GM21786 (cell line): Measurements from ENCODE around the gene MYADML2.
A peak's percentile ranks its signal among the peaks of the same experiment; 100 is the strongest.

Source experiments
- ATAC-seq: cut with Tn5 transposase; IDR thresholded peaks from one replicate; pipeline ENCODE4 v1.9.1; 2021; ENCODE audit not compliant: unreplicated experiment

Gene MYADML2

DNA sequence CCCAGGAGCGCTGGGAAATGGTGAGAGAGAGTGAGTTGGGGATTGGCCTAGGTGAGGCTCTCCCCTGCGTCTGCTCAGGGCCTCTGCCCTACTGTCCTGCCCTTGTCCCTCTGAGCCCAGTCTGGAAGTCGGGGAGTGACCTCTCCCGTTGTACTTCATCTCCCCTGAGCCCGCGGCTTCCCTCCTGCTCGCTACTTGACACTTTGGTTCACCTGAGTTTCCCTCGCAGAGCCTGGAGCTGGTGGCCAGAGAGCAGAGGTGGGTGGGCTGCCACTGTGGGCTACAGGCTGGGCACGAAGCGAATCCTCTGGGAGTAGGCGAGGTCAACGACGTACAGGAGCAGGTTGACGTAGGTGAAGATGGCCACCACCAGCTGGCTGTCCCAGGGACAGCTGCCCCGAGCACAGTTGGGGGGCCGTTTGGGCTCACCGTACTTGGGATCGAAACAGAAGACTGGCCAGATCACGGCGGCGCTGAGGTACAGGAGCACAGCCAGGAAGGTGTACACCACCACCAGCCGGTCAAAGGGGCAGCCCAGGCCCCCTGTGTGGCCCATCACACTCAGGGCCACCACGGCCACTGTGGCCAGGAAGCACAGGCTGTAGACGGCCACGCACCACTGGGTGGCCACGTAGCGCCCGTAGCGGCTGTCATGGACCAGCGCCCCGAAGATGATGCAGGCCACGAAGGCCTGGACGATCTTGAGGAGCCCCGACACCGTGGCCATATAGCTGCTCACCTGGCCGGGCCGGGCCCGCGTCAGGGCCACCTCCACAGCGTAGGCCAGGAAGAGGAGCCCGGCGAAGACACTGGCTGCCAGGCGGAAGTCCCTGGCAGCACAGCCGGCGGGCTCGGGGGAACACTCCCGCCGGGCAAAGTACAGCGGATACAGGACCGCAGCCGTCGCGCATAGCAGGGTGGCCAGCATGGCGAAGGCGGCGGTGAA is 6.2 kb downstream of the MYADML2 start:
- ATAC-seq = no peak

DNA sequence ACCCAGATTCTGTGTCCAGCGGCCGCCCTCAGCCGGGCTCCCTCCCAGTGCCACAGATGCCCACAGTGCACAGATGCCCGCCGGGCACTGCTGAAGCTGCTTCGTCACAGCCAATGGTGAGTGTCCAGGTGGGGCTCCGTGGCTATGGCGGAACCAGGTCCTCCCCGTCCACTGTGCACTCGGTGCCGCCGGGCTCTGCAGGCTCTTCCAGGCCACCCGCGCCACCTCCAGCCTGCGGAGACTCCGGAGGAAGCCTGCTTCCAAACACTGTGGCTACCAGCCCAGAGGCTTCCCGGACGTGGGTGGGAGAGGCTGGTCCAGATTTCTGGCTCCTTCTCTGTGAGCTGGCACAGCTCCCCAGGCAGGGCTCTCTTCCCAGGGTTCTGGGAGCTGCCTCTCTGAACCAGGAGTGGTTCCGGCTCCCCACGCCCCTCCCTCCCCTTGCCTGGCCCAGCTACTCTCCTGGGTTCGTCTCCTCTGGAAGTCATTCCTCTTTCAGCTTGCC is 7.1 kb downstream of the MYADML2 start:
- ATAC-seq = no peak

DNA sequence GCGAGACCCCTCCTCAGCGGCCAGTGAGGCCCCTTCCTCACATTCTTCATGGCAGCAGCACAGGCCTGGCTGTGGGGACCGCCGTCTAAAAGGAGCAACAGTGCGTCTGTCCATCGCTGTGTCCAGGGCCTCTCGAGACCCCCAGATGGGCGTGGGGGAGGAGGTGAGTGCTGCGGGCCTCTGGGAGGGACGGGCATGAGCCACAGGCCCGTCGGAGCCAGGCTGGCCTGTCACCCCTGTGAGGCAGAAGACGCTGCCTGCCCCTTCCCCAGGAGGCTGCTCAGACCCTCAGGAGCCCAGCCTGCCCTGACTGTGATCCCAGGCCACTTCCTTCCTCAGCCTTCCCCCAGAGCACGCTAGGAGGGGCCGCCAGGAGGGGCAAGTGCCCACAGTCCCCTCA is 7.8 kb downstream of the MYADML2 start:
- no peak for ATAC-seq

DNA sequence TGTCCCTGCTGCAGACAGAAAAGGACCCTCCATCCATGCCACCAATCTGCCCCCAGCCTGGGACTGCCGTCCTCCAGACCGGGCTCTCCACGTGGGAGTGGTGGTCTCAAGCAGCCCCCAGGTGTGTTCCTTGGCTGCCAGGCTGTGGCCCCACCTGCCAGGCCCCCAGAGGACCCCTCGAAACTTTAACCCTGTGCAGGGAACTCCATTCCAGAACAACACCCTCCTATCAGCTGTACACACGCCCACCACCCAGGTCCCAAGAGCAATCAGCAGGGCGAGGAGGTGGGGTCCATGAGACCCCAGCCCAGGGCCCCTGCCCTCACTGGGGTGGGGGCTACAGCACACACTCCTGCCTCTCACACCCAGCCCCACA is 11.3 kb downstream of the MYADML2 start:
- no peak for ATAC-seq

DNA sequence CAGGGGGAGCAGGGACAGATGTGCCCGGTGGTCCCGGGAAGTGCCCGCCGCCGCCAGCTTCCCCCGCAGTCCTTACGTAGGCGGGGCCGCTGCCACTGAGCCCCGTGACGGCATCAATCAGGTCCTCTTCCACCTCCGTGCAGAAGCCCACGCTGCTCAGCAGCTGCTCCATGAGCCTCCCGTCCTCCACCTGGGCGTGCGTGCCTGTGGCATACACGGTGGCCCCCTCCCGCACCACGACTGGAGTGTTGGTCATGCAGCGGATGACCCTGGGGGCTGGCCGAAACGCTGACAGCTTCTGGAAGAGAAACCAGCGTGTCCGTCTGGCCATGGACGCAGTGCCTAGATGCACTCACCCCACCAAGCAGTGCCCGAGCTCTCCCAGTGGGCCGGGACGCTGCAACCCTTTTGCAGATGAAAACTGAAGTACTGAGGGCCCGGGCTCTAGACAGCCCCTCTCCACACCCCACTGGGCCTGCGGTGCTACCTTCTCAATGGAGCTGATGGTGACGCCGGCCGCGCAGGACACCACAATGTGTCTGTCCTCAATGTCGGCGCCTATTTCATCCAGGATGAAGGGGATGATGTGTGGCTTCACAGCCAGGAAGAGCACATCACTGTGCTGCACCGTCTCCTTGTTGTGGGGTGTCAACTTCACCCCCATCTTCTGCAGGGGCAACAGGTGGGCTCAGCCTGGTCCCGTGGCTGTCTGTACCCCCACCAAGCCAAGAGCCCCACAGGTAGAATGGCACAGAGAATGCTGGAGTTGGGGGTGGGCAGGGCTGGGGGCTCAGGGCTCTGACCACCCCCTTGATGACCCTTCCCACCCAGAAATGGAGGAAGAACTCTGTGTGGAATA is 12.0 kb downstream of the MYADML2 start:
- ATAC-seq = no peak

DNA sequence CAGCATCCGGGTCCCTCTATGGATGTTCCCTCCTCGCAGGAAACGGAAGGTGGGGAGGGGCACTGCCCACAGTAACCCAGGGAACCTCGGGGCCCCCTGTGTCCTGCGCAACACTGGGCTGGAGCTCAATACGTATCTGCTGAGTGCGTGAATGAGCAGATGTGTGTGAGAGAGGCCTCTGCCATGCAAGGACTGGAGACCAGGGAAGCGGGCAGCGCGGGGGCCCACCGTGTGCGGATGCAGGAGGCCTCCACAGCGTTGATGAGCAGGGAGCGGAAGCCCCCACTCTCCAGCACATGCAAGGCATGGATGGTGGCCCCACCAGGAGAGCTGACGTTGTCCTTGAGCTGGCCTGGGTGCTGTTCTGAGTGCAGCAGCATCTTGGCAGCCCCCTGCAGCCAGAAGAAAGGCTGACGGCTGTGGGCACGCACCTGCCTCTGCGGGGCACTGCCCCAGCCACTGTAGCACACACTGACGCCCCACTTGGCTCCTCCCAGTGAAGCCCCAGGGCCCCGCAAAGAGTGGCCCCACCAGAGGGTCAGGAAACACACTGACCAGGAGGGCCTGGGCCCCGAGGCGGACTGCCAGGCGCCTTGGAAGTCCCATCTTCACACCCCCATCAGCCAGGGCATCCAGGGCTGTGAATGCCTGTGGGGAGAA is 12.8 kb downstream of the MYADML2 start:
- no peak for ATAC-seq

DNA sequence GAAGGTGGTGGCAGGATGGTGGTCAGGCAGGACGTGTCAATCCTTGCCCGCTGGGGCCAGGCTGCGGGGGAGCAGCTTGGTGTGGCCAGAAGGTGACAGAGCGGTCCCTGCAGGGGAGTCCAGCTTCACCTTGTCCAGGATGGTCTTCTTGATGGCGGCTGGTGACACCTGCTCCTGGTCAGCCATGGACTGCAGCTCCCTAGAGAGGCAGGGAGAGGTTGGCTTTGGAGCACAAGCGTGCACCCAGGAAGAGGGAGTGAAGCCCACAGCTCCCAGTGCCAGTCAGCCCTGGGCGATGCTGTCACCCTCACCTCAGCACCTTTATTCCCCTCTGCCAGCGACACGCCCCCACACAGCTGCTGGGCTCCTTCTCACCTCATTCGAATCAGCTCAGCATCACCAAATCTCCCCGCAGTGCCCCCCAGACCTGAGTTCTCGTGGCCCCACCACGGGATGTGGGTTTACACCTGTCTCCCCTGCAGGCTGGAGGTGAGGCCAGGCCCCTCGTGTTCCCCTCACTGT is 13.8 kb downstream of the MYADML2 start:
- ATAC-seq = no peak

DNA sequence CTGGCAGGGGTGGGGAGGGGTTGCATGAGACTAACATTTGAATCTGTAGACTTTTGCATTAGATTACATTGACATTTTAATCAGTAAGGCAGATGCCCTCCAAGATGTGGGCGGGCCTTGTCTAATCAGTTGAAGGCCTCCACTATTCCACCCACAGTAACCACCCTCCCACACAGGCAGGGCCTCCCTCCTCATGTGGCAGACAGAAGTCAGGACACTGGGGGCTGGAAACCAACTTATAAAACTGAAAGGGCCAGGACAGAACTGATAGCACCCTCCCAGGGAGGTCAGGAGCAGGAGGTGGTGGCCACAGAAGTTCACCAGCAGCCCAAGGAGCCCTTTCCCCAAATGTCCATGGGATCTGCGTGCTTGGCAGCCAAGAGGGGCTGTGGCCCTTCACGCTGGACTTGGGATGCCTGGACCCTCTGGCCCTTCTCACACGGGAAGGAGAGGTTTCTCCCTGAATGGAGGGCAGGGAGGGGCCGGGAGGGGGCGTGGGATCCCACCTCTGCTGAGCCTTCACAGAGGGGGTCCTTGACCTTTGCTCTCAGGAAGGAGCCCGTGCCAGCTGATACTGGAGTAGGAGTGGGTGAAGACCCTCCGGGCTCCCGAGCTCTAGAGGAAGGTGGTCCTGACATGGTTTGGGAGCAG is 14.6 kb downstream of the MYADML2 start:
- no peak for ATAC-seq

DNA sequence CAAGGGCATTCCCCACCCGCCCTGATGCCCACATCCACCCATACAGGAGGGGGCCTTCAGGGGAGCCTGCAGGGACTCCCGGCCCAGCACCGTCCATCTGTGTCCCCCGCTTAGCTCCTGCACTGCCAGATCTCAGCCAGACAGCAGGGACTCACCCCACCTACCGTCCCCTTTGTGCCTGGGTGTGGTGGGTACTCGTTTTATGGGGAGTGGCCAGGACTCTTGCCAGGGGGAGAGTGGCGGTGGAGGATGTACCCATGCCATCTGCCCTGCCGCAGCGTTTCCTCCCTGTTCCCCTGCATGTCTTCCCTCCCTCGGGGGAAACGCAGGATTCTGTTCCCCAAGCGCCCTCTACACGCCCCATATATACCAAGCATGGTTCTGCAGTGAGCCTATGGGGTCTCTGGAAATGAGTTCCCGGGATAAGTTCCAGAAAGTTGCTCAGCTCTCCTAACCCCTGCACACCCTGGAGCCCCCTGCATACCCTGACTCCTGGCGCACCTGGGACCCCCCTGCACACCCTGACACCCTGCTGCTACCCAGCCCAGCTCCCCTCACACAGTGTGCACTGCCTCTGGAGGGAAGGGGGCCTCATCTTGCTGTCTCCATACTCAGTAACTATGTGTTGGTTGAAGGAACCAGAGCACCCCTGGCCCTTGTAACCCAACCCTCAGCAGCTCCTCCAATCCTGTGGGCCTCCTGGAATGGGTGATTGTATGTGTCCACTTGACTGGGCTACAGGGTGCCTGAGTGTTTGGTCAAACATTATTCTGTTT is 15.3 kb downstream of the MYADML2 start:
- no peak for ATAC-seq

DNA sequence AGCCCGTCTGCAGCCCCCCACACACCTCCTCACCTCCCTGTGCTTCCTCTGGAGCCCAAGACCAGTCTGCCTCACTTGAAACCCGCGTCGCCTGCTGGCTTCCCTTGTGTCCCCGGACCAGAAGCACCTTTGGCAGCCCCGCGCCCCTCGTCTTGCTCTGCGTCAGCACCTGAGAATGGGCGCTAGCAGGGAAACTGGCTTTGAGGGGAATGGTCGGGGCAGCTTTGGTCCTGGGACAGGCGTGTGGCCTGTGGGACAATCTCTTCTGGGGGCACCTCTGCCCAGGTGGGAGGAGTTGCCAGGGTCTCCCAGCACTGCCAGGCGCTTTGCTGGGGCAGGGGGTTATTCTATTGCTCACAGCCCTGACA is 15.9 kb downstream of the MYADML2 start:
- ATAC-seq = no peak

DNA sequence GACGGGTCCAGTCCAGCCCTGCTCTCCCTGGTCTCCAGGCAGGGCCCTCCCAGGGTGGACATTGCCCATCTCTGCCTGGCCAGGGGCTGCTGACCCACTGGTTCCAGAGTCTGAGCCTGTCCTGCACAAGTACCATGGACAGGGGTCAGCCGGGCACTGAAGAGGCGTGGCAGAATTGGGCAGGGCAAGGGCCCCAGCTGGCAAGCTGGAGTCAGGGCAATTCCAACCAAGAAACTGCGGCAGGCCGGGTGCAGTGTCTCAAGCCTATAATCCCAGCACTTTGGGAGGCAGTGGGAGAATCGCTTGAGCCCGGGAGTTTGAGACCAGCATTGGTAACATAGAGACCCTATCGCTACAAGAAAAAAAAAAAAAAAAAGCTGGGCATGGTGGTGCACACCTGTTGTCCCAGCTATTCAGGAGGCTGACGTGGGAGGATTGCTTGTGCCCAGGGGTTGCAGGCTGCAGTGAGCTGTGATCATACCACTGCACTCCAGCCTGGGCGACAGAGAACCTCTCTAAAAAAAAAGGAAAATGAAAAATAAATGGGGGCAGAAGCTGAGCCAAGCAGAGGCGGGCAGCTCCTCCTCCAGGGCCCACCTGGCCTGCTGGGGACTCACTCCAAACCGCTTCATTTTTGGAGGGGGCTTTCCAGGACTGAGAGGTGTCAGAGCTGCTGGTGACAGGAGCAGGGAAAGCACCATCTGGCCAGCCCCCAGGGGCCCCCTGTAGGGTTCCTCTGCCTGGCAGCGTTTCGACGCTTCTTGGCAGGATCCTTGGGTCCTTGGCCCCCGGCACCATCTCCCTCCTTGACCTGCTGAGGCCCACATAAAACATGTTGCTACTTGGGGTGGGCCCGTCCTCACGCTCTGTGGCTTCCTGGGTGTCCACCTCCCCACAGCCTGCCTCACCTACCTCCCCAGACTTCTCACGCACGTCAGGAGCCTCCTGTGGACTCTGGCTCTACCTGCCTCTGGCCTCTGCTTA is 16.6 kb downstream of the MYADML2 start:
- ATAC-seq = no peak

DNA sequence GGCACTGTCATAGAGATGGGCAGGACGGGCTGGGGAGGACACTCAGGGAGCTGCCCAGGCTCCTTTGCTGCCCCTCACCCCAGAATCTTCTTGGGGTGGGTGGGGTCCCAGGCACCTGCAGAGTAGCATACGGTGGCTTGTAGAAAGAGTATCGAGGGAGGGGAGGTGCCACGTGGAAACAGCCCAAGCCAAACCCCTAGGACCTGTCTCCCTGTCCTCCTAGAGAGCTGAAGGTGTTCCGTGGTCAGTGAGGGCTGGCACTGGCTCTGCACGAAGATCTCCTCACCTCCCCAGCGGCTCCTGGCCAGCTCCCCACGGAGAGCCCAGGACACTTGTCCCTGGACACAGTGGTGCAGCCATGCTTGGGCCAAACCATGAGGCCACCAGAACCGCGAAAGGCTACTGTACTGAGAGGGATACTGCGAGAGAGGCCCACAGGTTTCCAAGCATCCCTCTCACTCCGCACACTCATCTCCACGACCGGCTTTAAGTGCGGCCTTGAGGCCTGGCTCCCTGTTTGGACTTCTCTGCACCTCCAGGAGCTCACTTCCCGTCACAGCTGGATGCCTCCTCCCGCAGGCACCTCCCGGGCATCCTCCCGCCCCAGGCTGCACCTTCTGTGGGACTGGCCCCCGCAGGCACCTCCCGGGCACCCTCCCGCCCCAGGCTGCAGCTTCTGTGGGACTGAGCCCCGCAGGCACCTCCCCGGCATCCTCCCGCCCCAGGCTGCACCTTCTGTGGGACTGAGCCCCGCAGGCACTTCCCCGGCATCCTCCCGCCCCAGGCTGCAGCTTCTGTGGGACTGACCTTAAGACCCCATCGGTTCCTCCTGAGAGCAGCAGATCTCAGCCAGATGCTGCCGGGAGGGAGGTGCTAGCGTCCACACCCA is 17.5 kb downstream of the MYADML2 start:
- no peak for ATAC-seq

DNA sequence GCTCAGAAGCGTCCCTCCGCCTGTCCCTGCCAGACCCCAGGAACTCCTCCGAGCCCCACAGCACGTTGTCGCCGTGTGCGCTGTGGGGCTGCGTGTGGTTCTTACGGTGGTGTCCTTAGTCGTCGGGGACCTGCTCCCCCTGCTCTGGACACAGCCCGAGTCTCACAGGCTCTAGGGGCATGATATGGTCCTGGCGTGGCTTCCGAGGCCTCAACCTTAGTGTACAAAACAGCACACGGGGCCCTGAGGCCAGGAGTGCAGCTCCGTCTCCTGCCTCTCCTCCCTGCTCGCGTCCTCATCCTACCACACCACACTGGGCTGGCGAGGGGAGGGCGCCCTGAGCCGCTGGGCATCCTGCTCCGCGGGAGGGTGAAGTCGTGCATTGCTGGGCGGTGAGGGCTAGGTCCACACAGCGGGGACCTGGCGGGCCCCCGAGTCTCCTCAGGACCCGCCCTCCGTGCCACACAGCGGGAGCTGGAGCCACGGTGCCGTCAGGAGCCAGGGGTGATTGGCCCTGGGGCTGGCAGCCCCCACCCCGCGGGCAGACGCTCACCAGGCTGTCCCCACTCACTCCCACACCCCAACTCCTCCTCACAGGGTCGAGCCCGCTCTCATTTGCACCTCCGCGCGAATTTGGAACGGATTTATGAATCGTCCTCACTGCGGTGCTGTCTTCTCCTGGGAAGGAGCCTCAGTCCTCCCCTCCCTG is 18.3 kb downstream of the MYADML2 start:
- no peak for ATAC-seq

DNA sequence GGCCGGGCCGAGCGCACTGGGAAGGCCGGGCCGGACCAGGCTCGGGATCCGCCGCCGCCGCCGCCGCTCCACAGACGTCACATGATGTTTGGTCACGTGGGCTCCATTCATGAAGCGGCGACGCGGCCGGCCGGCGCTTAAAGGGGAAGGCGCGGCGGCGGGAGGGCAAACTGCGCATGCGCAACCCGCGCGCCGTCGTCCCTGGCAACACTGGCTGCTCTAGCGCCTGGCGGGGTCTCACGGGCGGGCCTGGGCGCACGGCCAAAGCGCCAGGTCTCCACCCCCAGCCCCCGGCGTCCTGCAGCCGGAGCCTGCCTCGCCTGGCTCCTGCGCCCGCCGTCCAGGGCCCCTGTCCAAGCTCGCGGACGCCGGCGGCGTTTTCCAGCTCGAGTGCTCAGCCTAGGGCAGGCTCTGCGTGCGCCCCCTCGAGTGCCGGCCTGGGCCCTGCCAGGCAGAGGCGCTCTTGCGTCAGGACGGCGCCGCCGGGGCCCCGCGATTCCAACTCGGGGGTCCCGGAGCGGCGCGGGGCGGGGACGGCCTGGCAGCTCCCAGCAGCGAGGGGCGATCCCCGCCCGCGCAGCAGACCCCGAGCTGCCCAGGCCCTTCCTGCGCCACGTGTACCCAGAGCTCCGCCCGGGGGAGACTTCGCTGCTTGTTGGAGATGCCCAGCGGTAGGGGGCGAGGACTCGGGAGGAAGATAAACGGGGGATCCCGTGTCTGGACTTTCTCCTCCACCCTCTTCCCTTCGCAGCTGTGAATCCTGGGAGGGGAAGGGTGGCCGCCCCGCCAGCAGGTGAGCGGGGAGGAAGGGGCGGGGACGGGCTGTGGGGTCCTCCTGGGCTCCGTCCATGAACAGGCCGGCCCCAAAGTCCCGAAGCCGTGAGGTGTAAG is 19.1 kb downstream of the MYADML2 start, which contains the start of gene MAFG:
MAFG (minus strand) TSS at position 83 of the 891 bp plus-strand sequence. CDS start 4,550 bp downstream, outside the sequence.
- peak; percentile 51 for ATAC-seq

DNA sequence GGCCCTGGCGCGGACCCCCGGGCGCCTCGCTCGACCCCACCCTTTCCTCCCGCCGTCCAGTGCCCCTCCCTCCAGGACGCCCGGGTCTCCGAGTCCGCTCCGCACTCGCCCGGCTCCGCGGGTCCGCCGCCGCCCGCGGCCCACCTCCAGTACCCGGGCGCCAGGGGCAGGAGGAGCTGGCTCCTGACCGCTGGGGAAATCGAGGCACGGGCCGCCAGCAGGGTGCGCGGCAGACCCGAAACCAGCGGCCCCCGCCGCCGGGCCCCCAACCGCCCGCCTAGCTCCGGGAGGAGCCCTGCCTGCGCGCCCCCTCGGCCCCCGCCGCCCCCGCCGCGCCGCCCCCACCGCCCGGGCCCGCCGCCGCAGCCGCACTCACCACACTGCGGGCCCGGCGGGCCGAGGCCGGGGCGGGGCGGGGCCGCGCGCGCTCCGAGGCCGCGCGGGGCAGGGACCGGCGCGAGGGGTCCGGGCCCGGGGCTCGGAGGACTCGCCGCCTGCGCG is 19.8 kb downstream of the MYADML2 start:
- peak; percentile 8 for ATAC-seq
